Retinal pigment epithelial cell (primary cell): ENCODE data around the gene IPO13.

ENCODE experiments used
- DNase-seq: peaks from one replicate; pipeline ENCODE4 v3.0.0-alpha.2; 2010; ENCODE audit warnings: low read depth
- H3K4me3 ChIP-seq: 2 replicates; pipeline ENCODE4 v1.5.1; 2011; ENCODE audit warnings: mild to moderate bottlenecking, low read length, control low read depth, moderate library complexity
- CTCF ChIP-seq: conservative IDR thresholded peaks from 2 replicates; pipeline ENCODE4 v1.5.1; 2011; ENCODE audit warnings: low read depth, low read length, control low read depth, inconsistent platforms

Gene IPO13

GRCh38 chr1:43935711-43936427 is 10.9 kb upstream of the IPO13 start:
- H3K4me3 ChIP-seq: no peak overlapping the region
- no peak for TF ChIP-seq CTCF
- no peak for DNase-seq

- H3K4me3 ChIP-seq: peak overlapping the region; percentile 38
- DNase-seq: no peak
- TF ChIP-seq CTCF: peak; percentile 28
Observed at GRCh38 chr1:43936431-43937151, 10.2 kb upstream of the IPO13 start.

GRCh38 chr1:43937179-43937865 is 9.4 kb upstream of the IPO13 start:
- no peak for TF ChIP-seq CTCF
- no peak overlapping the region for H3K4me3 ChIP-seq
- DNase-seq: no peak

- H3K4me3 ChIP-seq: no peak overlapping the region
- no peak for DNase-seq
- TF ChIP-seq CTCF: no peak
Observed at GRCh38 chr1:43938383-43938782, 8.4 kb upstream of the IPO13 start.

- no peak for DNase-seq
- no peak for TF ChIP-seq CTCF
- no peak overlapping the region for H3K4me3 ChIP-seq
Observed at GRCh38 chr1:43938892-43939587, 7.7 kb upstream of the IPO13 start.

GRCh38 chr1:43942411-43942810 is 4.3 kb upstream of the IPO13 start:
- DNase-seq: no peak
- no peak overlapping the region for H3K4me3 ChIP-seq
- TF ChIP-seq CTCF: no peak
